GM12878 (cell line): Measurements from ENCODE around the gene TNP1. TPM values are rescaled to one million over a fixed set of nuclear protein-coding genes. Genes with fewer than 3 reads are reported as not detected.

Source experiments
- ATAC-seq: fragments of 200-7000 bp; cut with Tn5 transposase; 3 replicates; pipeline ENCODE4 v1.9.1; 2020; ENCODE audit warnings: mild to moderate bottlenecking, moderate library complexity
- BruUV-seq: library from RNA; stranded (reverse); fragments of 400-500 nt; replicated peaks from 2 replicates; lab custom pipeline; 2021; lab: Mats Ljungman, UMichigan
- CTCF ChIA-PET: fragments of 300-600 bp; sonication (Branson Sonifier 250); formaldehyde crosslinking; extraction: SDS; loops from one replicate; lab custom pipeline; 2021; ENCODE audit warnings: inconsistent platforms; lab: Yijun Ruan, JAX
- POLR2A ChIA-PET: fragments of 350-600 bp; formaldehyde crosslinking; extraction: SDS; loops from one replicate; lab custom pipeline; 2021; ENCODE audit warnings: inconsistent platforms; lab: Charles Lee
- RAD21 ChIA-PET: fragments of 300-600 bp; sonication (Branson Sonifier 250); formaldehyde crosslinking; loops from one replicate; lab custom pipeline; 2023; ENCODE audit warnings: antibody characterized with exemption; ENCODE audit not compliant: unreplicated experiment; lab: Charles Lee
- SMC1A ChIA-PET: fragments of 300-600 bp; sonication (Branson Sonifier 250); formaldehyde crosslinking; loops from one replicate; lab custom pipeline; 2023; ENCODE audit not compliant: unreplicated experiment, uncharacterized antibody; lab: Charles Lee
- DNase-seq: peaks from one replicate; pipeline ENCODE4 v3.0.0-alpha.2; 2011; ENCODE audit warnings: low read depth, low spot score
- FAIRE-seq: peaks from 3 replicates; lab custom pipeline; 2011; peaks lifted over from hg19 to GRCh38; lab: Jason Lieb, UNC
- H2AFZ ChIP-seq: 2 replicates; pipeline ENCODE4 v1.6.0; 2011; ENCODE audit warnings: low read depth, low read length, control low read depth; ENCODE audit not compliant: control insufficient read depth
- H3K27ac ChIP-seq: 2 replicates; pipeline ENCODE4 v1.5.1; 2011; ENCODE audit warnings: control low read depth; ENCODE audit not compliant: control insufficient read depth, insufficient read depth
- H3K27me3 ChIP-seq, 2 experiments: replicated peaks in 1 of 2; 2 replicates each; pipeline versions ENCODE4 v1.6.0 to v1.6.1; 2011; ENCODE audit warnings: low read length in 1 of 2; ENCODE audit not compliant: control insufficient read depth in 2 of 2, insufficient read depth in 2 of 2
- H3K36me3 ChIP-seq, 2 experiments: 2 replicates each; pipeline ENCODE4 v1.5.1; 2011; ENCODE audit warnings: low read length in 1 of 2; ENCODE audit not compliant: control insufficient read depth in 2 of 2, insufficient read depth in 2 of 2
- H3K4me1 ChIP-seq: 2 replicates; pipeline ENCODE4 v1.6.1; 2011; ENCODE audit warnings: mild to moderate bottlenecking, low read length, moderate library complexity, mixed read lengths; ENCODE audit not compliant: control insufficient read depth, insufficient read depth
- H3K4me2 ChIP-seq: 2 replicates; pipeline ENCODE4 v1.6.0; 2011; ENCODE audit warnings: control low read depth; ENCODE audit not compliant: control insufficient read depth, insufficient read depth
- H3K4me3 ChIP-seq: fragments of 200-600 bp; sonication (generic); 2 replicates; pipeline ENCODE4 v1.5.1; 2016
- H3K79me2 ChIP-seq: 2 replicates; pipeline ENCODE4 v1.6.0; 2011; ENCODE audit warnings: low read length; ENCODE audit not compliant: control insufficient read depth, insufficient read depth
- H3K9ac ChIP-seq: 2 replicates; pipeline ENCODE4 v1.8.0; 2011; ENCODE audit warnings: low read length, control low read depth, mixed read lengths; ENCODE audit not compliant: control insufficient read depth, insufficient read depth
- H3K9me3 ChIP-seq: replicated peaks from 3 replicates; pipeline ENCODE4 v1.5.1; 2011; ENCODE audit warnings: mild to moderate bottlenecking, low read length; ENCODE audit not compliant: control insufficient read depth, insufficient read depth
- H4K20me1 ChIP-seq: 2 replicates; pipeline ENCODE4 v1.6.0; 2011; ENCODE audit not compliant: control insufficient read depth, insufficient read depth
- CHD4 ChIP-seq: fragments of 200-600 bp; sonication (generic); IDR thresholded peaks from 2 replicates; pipeline ENCODE4 v1.6.1; 2016; ENCODE audit warnings: mild to moderate bottlenecking
- ELK1 ChIP-seq: IDR thresholded peaks from 2 replicates; pipeline ENCODE4 v1.6.1; 2012; ENCODE audit warnings: low read depth, low read length, improper control_type of control experiment
- ESRRA ChIP-seq: IDR thresholded peaks from 2 replicates; pipeline ENCODE4 v1.6.1; 2012; ENCODE audit warnings: mild to moderate bottlenecking, low read length, improper control_type of control experiment
- HSF1 ChIP-seq: fragments of 150-350 bp; IDR thresholded peaks from 2 replicates; pipeline ENCODE4 v1.6.1; 2014; ENCODE audit warnings: mild to moderate bottlenecking, low read depth, low read length
- MYB ChIP-seq: fragments of 150-350 bp; IDR thresholded peaks from 2 replicates; pipeline ENCODE4 v1.6.1; 2014; ENCODE audit warnings: mild to moderate bottlenecking, low read depth, low read length, borderline replicate concordance
- NFXL1 ChIP-seq: fragments of 450-650 bp; IDR thresholded peaks from 2 replicates; pipeline ENCODE4 v1.6.1; 2017; ENCODE audit warnings: antibody characterized with exemption, mild to moderate bottlenecking, borderline replicate concordance
- NR2F1 ChIP-seq: fragments of 450-650 bp; conservative IDR thresholded peaks from 2 replicates; pipeline ENCODE4 v1.6.1; 2017; ENCODE audit warnings: mild to moderate bottlenecking
- NRF1 ChIP-seq: conservative IDR thresholded peaks from 2 replicates; pipeline ENCODE4 v1.6.1; 2011; ENCODE audit warnings: mild to moderate bottlenecking, low read depth, low read length, improper control_type of control experiment
- PAX8 ChIP-seq: fragments of 450-650 bp; IDR thresholded peaks from 2 replicates; pipeline ENCODE4 v1.6.1; 2017; ENCODE audit warnings: mild to moderate bottlenecking, moderate library complexity
- PBX3 ChIP-seq: IDR thresholded peaks from 2 replicates; pipeline ENCODE4 v1.6.1; 2011; ENCODE audit warnings: mild to moderate bottlenecking, low read depth, low read length, moderate library complexity; ENCODE audit not compliant: insufficient replicate concordance
- RAD51 ChIP-seq: fragments of 450-650 bp; IDR thresholded peaks from 2 replicates; pipeline ENCODE4 v1.6.1; 2016; ENCODE audit warnings: moderate library complexity, mild to moderate bottlenecking, inconsistent platforms
- RCOR1 ChIP-seq: conservative IDR thresholded peaks from 2 replicates; pipeline ENCODE4 v1.6.1; 2012; ENCODE audit warnings: low read depth, low read length, improper control_type of control experiment
- SMAD1 ChIP-seq: fragments of 450-650 bp; IDR thresholded peaks from 2 replicates; pipeline ENCODE4 v1.6.1; 2018; ENCODE audit warnings: mild to moderate bottlenecking, low read depth; ENCODE audit not compliant: partially characterized antibody
- SREBF1 ChIP-seq: IDR thresholded peaks from 2 replicates; pipeline ENCODE4 v1.6.1; 2012; ENCODE audit warnings: mild to moderate bottlenecking, low read length
- STAT1 ChIP-seq: fragments of 450-650 bp; conservative IDR thresholded peaks from 2 replicates; pipeline ENCODE4 v1.6.1; 2014; ENCODE audit warnings: antibody characterized with exemption, mild to moderate bottlenecking
- TAF1 ChIP-seq: IDR thresholded peaks from 2 replicates; pipeline ENCODE4 v1.6.1; 2011; ENCODE audit warnings: mild to moderate bottlenecking, low read depth, low read length, borderline replicate concordance
- TCF7 ChIP-seq: IDR thresholded peaks from 2 replicates; pipeline ENCODE4 v1.6.1; 2014; ENCODE audit warnings: antibody characterized with exemption, borderline replicate concordance
- ZNF217 ChIP-seq: fragments of 450-650 bp; IDR thresholded peaks from 2 replicates; pipeline ENCODE4 v1.6.1; 2017; ENCODE audit warnings: antibody characterized with exemption, mild to moderate bottlenecking
- ZNF687 ChIP-seq: fragments of 450-650 bp; IDR thresholded peaks from 2 replicates; pipeline ENCODE4 v1.6.1; 2017; ENCODE audit warnings: mild to moderate bottlenecking, moderate library complexity
- WGBS: methylation state at CpG from one replicate; pipeline ENCODE4 v1.1.6; 2016; ENCODE audit warnings: low lambda C conversion rate; ENCODE audit not compliant: insufficient replicate concordance, insufficient coverage; ENCODE audit errors: missing lambda C conversion rate; 5-methylcytosine and 5-hydroxymethylcytosine counted together
- in situ Hi-C: fragments of 300-500 bp; cut with MboI; formaldehyde crosslinking; loops from 9 replicates; pipeline ENCODE4 v1.14.3; 2018; ENCODE audit warnings: mixed read lengths
- intact Hi-C: fragments of 100-400 bp; cut with micrococcal nuclease; formaldehyde crosslinking; loops from one replicate; pipeline ENCODE4 v1.14.2; 2022; ENCODE audit not compliant: unreplicated experiment
- polyA plus RNA-seq, 11 experiments: library from polyadenylated mRNA; depleted of rRNA in 4 of 11; unstranded in 6 of 11; stranded (reverse) in 5 of 11; fragments of >200 nt; fragmentation: Nextera tagmentation in 4 of 11; fragmentation: Illumina TruSeq in 1 of 11; extraction: Ambion mirVana in 4 of 11; extraction: Trizol in 1 of 11; gene quantifications; 1 replicate in 1 of 11; 2 replicates in 10 of 11; pipeline versions ENCODE4 v1.2.1 to v1.2.3, GENCODE V29; 2011 to 2016; ENCODE audit warnings: inconsistent platforms in 2 of 11, missing spikeins in 2 of 11, low read depth in 1 of 11
- total RNA-seq, 4 experiments: library from RNA; depleted of rRNA in 3 of 4; stranded (reverse); fragments of >200 nt in 3 of 4; fragmentation: Illumina TruSeq in 1 of 4; extraction: Trizol in 1 of 4; gene quantifications; 2 replicates each; pipeline versions ENCODE4 v1.2.1 to v1.2.3, GENCODE V29; 2013 to 2021

TNP1 gene
- total and polyA plus RNA-seq, 10 of the 15 experiments (the other 5 are each of a cell fraction or from before 2014, with no cell fraction given): not detected

- FAIRE-seq (no peak), ATAC-seq (no peak), DNase-seq (no peak)
- Histone ChIP-seq H3K79me2 (no peaks in the 10 kb centered on the region), H3K9me3 (no peaks in the 10 kb centered on the region), H3K27ac (no peak overlapping the region), H4K20me1 (no peaks in the 10 kb centered on the region), H3K4me2 (no peak overlapping the region), H3K27me3 (no peaks in the 10 kb centered on the region), H2AFZ (no peak overlapping the region), H3K4me3 (no peak overlapping the region), H3K9ac (no peak overlapping the region), H3K4me1 (no peaks in the 10 kb centered on the region), H3K36me3 (no peaks in the 10 kb centered on the region)
- in situ Hi-C loops: no loop called here
- TF ChIP-seq STAT1 (no peak), ZNF687 (no peak), RAD51 (no peak), PBX3 (no peak), NR2F1 (no peak), MYB (no peak), SMAD1 (no peak), ZNF217 (no peak), TCF7 (no peak), RCOR1 (no peak), TAF1 (no peak), ESRRA (no peak), HSF1 (no peak), NRF1 (no peak), PAX8 (no peak), CHD4 (no peak), SREBF1 (no peak), NFXL1 (no peak), ELK1 (no peak)
- WGBS: 12% methylated on average over 7 of the region's 7 CpGs
- SMC1A ChIA-PET: no interaction called here
- intact Hi-C loops: no loop called here
- POLR2A ChIA-PET: no interaction called here
- no TSS peak for BruUV-seq
- RAD21 ChIA-PET: no interaction called here
- CTCF ChIA-PET: no interaction called here
These were observed 20.8 kb upstream of the TNP1 start for GRCh38 chr2:216880509-216881184.
